Inferior parietal cortex (tissue), 1 donor: ENCODE results near the gene ZNF491.
"Not testable (repeated sequence)": the region's sequence is repeated elsewhere in the genome, so short reads cannot be mapped to it uniquely, and the experiment has no call there.

Source experiments
- DNase-seq: peaks from one replicate; pipeline ENCODE4 v3.0.0-alpha.2; 2016; ENCODE audit errors: extremely low spot score

The ZNF491 gene

GRCh38 chr19:11798391-11799330, at the start of gene ZNF491:
Gene ZNF491, plus strand, starts transcription at chr19:11798523. Its CDS starts 7,431 bp downstream, at chr19:11805954.
- DNase-seq = peak; percentile 91

GRCh38 chr19:11749751-11750150, 48.6 kb upstream of the ZNF491 start:
- DNase-seq = no peak

DNA sequence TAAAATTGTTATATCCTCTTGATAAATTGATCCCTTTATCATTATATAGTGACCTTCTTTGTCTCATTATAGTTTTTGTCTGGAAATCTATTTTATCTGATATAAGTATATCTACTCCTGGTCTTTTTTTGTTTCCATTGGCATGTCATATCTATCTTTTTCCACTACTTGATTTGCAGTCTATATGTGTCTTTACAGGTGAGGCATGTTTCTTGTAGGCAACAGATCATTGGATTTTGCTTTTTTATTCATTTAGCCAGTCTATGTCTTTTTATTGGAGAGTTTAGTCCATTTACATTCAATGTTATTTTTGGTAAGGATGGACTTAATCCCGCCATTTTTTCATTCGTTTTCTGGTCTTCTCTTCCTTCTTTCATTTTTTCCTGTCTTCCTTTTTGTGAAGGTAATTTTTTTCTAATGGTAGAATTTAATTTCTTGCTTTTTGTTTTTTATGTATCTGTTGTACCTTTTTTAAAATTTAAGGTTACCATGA, 46.0 kb upstream of the ZNF491 start:
- DNase-seq = no peak

GRCh38 chr19:11754663-11755062, 43.7 kb upstream of the ZNF491 start:
- no peak for DNase-seq

- no peak for DNase-seq
Measured at GRCh38 chr19:11756965-11757364, 41.4 kb upstream of the ZNF491 start.

DNA sequence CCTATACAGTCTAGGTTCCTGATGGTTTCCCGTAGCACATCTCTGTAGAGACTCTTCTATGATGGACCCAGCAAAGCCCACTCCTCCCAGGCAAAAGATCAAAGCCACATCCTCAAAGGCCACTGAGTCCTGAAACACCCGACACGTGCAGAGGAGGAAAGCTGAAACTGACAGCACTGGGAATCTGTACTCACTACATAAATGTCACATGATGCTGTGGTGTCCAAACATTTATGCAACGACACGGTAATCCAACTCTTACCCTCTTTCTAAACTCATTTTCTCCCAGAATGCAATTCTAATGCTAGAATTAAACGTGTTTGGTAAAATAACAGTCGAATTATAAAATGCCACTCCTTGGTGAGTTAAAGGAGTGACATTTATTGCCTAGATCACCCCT, 38.5 kb upstream of the ZNF491 start:
- DNase-seq = no peak

- DNase-seq = no peak
Measured at GRCh38 chr19:11763117-11763516, 35.2 kb upstream of the ZNF491 start.

DNA sequence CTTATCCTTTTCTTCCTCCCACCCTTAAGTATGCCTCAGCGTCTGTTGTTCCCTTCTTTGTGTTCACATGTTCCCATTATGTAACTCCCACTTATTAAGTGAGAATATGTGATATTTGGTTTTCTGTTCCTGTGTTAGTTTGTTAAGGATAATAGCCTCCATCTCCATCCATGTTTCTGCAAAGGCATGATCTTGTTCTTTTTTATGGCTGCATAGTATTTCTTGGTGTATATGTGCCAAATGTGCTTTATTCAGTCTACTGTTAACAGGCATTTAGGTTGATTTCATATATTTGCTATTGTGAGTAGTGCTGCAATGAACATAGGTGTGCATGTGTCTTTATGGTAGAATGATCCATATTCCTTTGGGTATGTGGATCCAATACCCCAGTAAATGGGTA, 34.7 kb upstream of the ZNF491 start:
- no peak for DNase-seq

GRCh38 chr19:11766597-11767591, 31.4 kb upstream of the ZNF491 start, which contains the start of gene ZNF441:
Gene ZNF441, plus strand, starts transcription at chr19:11767000. Its CDS starts 194 bp downstream, at chr19:11767194.
- peak; percentile 96 for DNase-seq

DNA sequence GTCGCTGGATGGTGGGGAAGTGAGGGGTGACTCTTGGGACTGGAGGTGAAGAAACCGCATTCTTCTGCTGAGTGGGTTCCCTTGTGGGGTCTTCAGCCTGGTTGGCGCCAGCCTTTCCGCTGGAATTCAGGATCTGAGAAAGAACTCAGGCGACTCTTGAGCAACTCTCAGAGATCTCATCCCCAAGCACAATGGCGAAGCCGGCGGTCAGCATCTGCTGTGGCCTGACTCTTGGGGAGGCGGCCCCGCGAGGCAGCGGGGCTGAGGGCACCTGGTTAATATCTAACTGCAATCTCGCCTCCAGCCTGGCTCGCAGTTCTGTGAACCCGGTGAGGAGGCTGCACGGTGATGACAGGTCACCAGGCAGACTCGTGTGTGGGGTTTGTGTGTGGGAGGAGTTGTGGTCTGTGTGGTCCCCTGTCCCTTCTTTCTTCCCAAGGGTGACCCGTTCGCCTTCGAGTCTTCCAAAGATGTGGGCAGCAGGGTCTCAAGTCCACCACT, 30.6 kb upstream of the ZNF491 start:
- peak; percentile 9 for DNase-seq

DNA sequence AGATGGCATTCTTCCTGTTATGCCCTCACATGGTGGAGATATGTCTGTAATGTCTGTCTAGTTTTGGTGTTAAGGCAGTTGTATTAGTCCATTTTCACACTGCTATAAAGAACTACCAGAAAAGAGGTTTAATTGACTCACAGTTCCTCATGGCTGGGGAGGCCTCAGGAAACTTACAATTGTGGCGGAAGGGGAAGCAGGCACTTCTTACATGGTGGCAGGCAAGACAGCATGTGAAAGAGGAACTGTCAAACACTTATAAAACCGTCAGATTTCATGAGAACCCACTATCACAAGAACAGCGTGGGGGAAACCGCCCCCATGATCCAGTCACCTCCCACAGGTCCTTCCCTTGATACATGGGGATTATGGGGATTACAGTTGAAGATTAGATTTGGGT, 28.3 kb upstream of the ZNF491 start:
- no peak for DNase-seq

DNA sequence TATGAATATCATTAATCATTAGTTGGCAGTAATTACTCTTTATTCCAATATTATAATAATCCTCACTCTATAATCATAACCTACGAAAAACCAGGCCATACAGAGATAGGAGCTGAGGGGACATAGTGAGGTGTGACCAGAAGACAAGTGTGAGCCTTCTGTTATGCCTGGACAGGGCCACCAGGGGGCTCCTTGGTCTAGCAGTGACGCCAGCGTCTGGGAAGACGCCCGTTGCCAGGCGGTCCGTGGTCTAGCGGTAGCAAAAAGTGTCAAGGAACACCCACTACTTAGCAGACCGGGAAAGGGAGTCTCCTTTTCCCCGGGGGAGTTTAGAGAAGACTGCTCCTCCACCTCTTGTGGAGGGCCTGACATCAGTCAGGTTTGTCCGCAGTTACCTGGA, 26.8 kb upstream of the ZNF491 start:
- not testable (repeated sequence) for DNase-seq

- not testable (repeated sequence) for DNase-seq
Measured at GRCh38 chr19:11776669-11777068, 21.7 kb upstream of the ZNF491 start.

GRCh38 chr19:11780431-11781020, 17.8 kb upstream of the ZNF491 start:
- DNase-seq = no peak

DNA sequence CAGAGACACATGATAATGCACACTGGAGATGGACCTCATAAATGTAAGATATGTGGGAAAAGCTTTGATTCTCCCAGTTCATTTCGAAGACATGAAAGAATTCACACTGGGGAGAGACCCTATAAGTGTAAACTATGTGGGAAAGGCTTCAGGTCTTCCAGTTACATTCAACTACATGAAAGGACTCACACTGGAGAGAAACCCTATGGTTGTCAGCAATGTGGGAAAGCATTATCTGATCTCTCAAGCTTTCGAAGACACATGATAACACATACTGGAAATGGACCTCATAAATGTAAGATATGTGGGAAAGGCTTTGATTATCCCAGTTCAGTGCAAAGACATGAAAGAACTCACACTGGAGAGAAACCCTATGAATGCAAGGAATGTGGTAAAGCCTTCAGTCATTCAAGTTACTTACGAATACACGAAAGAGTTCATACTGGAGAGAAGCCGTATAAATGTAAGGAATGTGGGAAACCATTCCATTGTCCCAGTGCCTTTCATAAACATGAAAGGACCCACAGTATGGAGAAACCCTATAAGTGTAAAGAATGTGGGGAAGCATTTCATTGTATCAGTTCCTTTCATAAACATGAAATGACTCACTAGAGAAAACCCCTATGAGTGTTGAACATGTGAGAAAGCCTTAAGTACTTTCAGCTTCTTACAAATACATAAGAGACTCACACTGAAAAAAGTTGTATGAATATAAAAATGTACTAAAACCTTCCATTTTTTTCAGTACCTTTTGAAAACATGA, 16.8 kb upstream of the ZNF491 start:
- DNase-seq = no peak

GRCh38 chr19:11783767-11784166, 14.6 kb upstream of the ZNF491 start:
- DNase-seq = no peak

GRCh38 chr19:11784356-11784755, 14.0 kb upstream of the ZNF491 start:
- DNase-seq = no peak

- no peak for DNase-seq
Measured at GRCh38 chr19:11787536-11787935, 10.8 kb upstream of the ZNF491 start.

DNA sequence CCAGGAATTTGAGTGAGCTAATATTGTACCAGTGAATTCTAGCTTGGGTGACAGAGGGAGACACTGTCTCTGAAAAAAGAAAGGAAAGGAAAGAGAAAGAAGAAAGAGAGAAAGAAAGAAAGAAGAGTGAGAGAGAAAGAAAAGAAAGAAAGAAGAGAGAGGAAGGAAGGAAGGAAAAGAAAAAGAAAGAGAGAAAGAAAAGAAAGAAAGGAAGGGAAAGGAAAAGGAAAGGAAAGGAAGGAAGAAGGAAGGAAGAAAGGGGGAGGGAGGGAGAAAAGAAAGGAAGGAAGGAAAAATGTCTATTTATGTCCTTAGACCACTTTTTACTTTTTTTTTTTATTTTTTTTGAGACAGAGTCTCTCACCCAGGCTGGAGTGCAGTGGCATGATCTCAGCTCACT, 5.4 kb upstream of the ZNF491 start:
- no peak for DNase-seq

DNA sequence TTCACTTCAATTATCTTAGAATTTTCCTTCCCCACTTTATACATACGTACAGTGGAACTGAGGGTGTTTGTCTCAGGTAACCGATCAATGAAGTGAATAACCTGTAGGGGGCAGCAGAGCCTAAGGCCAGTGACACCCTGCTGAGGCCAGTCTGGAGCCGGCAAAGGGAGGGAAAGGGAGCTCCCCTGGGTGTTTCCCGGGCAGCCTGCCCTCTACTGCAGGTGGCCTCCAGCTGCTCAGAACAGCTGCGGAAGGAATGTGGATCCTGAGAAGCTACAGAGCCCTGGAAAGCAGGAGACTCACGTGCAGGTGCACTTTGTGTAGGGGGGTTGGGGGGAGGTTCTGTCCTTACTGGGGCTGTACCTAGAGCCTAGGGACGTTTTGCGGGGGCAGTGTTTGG, 832 bp upstream of the ZNF491 start:
- DNase-seq = peak; percentile 90
